Adrenal gland (tissue), 12 donors: Measurements from ENCODE around the gene NHERF1. TPM values are rescaled to one million over a fixed set of nuclear protein-coding genes. Genes with fewer than 3 reads are reported as not detected.

Source experiments
- DNase-seq, 7 donors: peaks; one replicate each; pipeline ENCODE4 v3.0.0-alpha.2; 2019 to 2020
- H3K27ac ChIP-seq, 5 donors: fragments of 200-600 bp; sonication (generic) in 4 of 5; 1 replicate in 3 of 5; 2 replicates in 2 of 5; pipeline versions ENCODE4 v1.5.1 to v1.8.0; 2016 to 2020; ENCODE audit warnings: mild to moderate bottlenecking in 1 of 5
- H3K27me3 ChIP-seq: fragments of 200-600 bp; 2 replicates; pipeline ENCODE4 v1.8.0; 2021
- H3K36me3 ChIP-seq, 2 donors: fragments of 200-600 bp; replicated peaks in 1 of 2; 1 replicate in 1 of 2; 2 replicates in 1 of 2; pipeline versions ENCODE4 v1.5.1 to v1.8.0; 2018 to 2022
- H3K4me1 ChIP-seq, 2 donors: fragments of 200-600 bp; replicated peaks in 1 of 2; 1 replicate in 1 of 2; 2 replicates in 1 of 2; pipeline versions ENCODE4 v1.5.1 to v1.8.0; 2018 to 2021
- H3K4me3 ChIP-seq, 4 donors: fragments of 200-600 bp; sonication (generic) in 3 of 4; one replicate each; pipeline ENCODE4 v1.5.1; 2016 to 2018
- H3K9me3 ChIP-seq, 3 donors: fragments of 200-600 bp; sonication (generic) in 1 of 3; replicated peaks in 1 of 3; 1 replicate in 2 of 3; 2 replicates in 1 of 3; pipeline versions ENCODE4 v1.5.1 to v1.8.0; 2016 to 2021
- CTCF ChIP-seq, 6 experiments: fragments of 450-650 bp in 4 of 6; fragments of 200-600 bp in 2 of 6; sonication (generic) in 1 of 6; IDR thresholded peaks; 1 replicate in 5 of 6; 2 replicates in 1 of 6; pipeline versions ENCODE4 v1.5.1 to v1.8.0; 2016 to 2021; ENCODE audit warnings: antibody characterized with exemption in 6 of 6, mild to moderate bottlenecking in 2 of 6, moderate library complexity in 1 of 6
- POLR2A ChIP-seq, 2 donors: fragments of 450-650 bp; IDR thresholded peaks; one replicate each; pipeline ENCODE4 v1.6.1; 2017; ENCODE audit warnings: antibody characterized with exemption in 2 of 2, mild to moderate bottlenecking in 2 of 2, moderate library complexity in 1 of 2
- WGBS, 4 donors: extraction: QIAGEN DNeasy Blood & Tissue Kit in 2 of 4; methylation state at CpG; one replicate each; pipeline versions ENCODE4 v1.1.5 to v1.1.7; 2013 to 2017; 5-methylcytosine and 5-hydroxymethylcytosine counted together
- intact Hi-C, 2 donors: fragments of 100-400 bp; cut with DNase I; formaldehyde crosslinking; loops; one replicate each; pipeline versions ENCODE4 v1.14.1 to v1.15.0; 2022 to 2023
- polyA plus RNA-seq, 3 donors: library from polyadenylated mRNA; stranded (reverse); fragments of 200-250 nt in 2 of 3; fragments of 350-450 nt in 1 of 3; fragmentation: Illumina TruSeq in 1 of 3; extraction: RNeasy Lipid Tissue Mini Kit (QIAGEN cat#74804) in 1 of 3; gene quantifications; one replicate each; pipeline ENCODE4 v1.2.3, GENCODE V29; 2013 to 2014
- total RNA-seq, 9 donors: library from RNA; depleted of rRNA in 4 of 9; stranded (reverse); fragments of >200 nt in 4 of 9; fragments of 120-200 nt in 1 of 9; fragmentation: NEBNext Ultra II Directional in 1 of 9; extraction: Animal tissue kit (Norgen Biotek cat#: 25700) in 1 of 9; gene quantifications; one replicate each; pipeline versions ENCODE4 v1.1.0 to v1.2.4, GENCODE V29; 2013 to 2023
- donor health status: healthy with polysubstance abuse.
- donor health status: Bipolar disorder and iron deficiency.
- donor health status: DM: yes; HTN: yes; CAD: no.
- donor health status: DM: no; HTN: no; CAD: no.
- donor health status: DM: no; HTN: no; CAD: no.
- donor health status: DM: yes; HTN: yes; CAD: no.

NHERF1 gene
- total and polyA plus RNA-seq, 12 donors, result 22.0 to 277 (median 209) TPM

GRCh38 chr17:74729368-74729767, 19.1 kb upstream of the NHERF1 start:
- WGBS, 4 donors, result 88 to 96% (median 94%) methylated on average over 3 to 5 of the region's 5 CpGs
- no peak for DNase-seq
- intact Hi-C loops, result no loop called here
- Histone ChIP-seq H3K4me3 (no peak overlapping the region), H3K27me3 (no peaks in the 10 kb centered on the region), H3K4me1 (no peaks in the 10 kb centered on the region), H3K36me3 (no peaks in the 10 kb centered on the region), H3K9me3 (no peaks in the 10 kb centered on the region), H3K27ac (no peak overlapping the region)
- no peak for TF ChIP-seq CTCF (IDR thresholded peaks at IDR 0.05)
- TF ChIP-seq POLR2A (IDR thresholded peaks at IDR 0.05), result no peak

- no peaks in the 10 kb centered on the region for H3K27me3 ChIP-seq
- no peak for TF ChIP-seq CTCF (IDR thresholded peaks at IDR 0.05)
- no peak for TF ChIP-seq POLR2A (IDR thresholded peaks at IDR 0.05)
- no peaks in the 10 kb centered on the region for H3K4me1 ChIP-seq
- H3K4me3 ChIP-seq, result no peak overlapping the region
- no peaks in the 10 kb centered on the region for H3K9me3 ChIP-seq
- H3K27ac ChIP-seq, result no peak overlapping the region
- no peaks in the 10 kb centered on the region for H3K36me3 ChIP-seq
- 67 to 72% (median 69%) methylated on average over 8 to 15 of the region's 15 CpGs for WGBS, 4 donors
- DNase-seq, result no peak
- intact Hi-C loops, result loop anchor here in 1 of 2 donors (10.0 kb wide), 1 partner anchor 75 kb away; no protein-coding TSS in a partner anchor
These were observed 18.6 kb upstream of the NHERF1 start for GRCh38 chr17:74729866-74730265.

- TF ChIP-seq POLR2A (IDR thresholded peaks at IDR 0.05), result no peak
- TF ChIP-seq CTCF (IDR thresholded peaks at IDR 0.05), result no peak
- Histone ChIP-seq H3K4me1 (no peaks in the 10 kb centered on the region), H3K27ac (no peak overlapping the region), H3K9me3 (no peaks in the 10 kb centered on the region), H3K4me3 (no peak overlapping the region), H3K27me3 (no peaks in the 10 kb centered on the region), H3K36me3 (no peaks in the 10 kb centered on the region)
- WGBS, 4 donors, result 71 to 81% (median 79%) methylated on average over 6 to 16 of the region's 16 CpGs
- intact Hi-C loops, result loop anchor here in 1 of 2 donors (10.0 kb wide), 1 partner anchor 76 kb away; no protein-coding TSS in a partner anchor
- no peak for DNase-seq
These were observed 17.7 kb upstream of the NHERF1 start for GRCh38 chr17:74730491-74731346.

- WGBS, 4 donors, result 59 to 73% (median 72%) methylated on average over 3 to 4 of the region's 4 CpGs
- Histone ChIP-seq H3K27me3 (no peaks in the 10 kb centered on the region), H3K36me3 (no peaks in the 10 kb centered on the region), H3K4me3 (no peak overlapping the region), H3K4me1 (no peaks in the 10 kb centered on the region), H3K9me3 (no peaks in the 10 kb centered on the region), H3K27ac (no peak overlapping the region)
- DNase-seq, result no peak
- TF ChIP-seq CTCF (IDR thresholded peaks at IDR 0.05), result no peak
- no peak for TF ChIP-seq POLR2A (IDR thresholded peaks at IDR 0.05)
- intact Hi-C loops, result loop anchor here in 1 of 2 donors (10.0 kb wide), 1 partner anchor 76 kb away; no protein-coding TSS in a partner anchor
These were observed 17.2 kb upstream of the NHERF1 start for GRCh38 chr17:74731347-74731605.
